ENCODE results near the gene YDJC.
"Not testable (repeated sequence)": the region's sequence is repeated elsewhere in the genome, so short reads cannot be mapped to it uniquely, and the experiment has no call there.

Gene YDJC

GRCh38 chr22:21589396-21589795 is 40.4 kb downstream of the YDJC start:
- no peak for TF ChIP-seq CTCF (conservative IDR thresholded peaks at IDR 0.05; ENCODE audit: low read depth, low read length)
- H3K4me3 ChIP-seq (ENCODE audit: low read length), result no peak overlapping the region
- DNase-seq (ENCODE audit: low read depth), result no peak

GRCh38 chr22:21587803-21588611 is 41.8 kb downstream of the YDJC start:
- TF ChIP-seq CTCF (conservative IDR thresholded peaks at IDR 0.05; ENCODE audit: low read depth, low read length), result no peak
- no peak for DNase-seq (ENCODE audit: low read depth)
- no peak overlapping the region for H3K4me3 ChIP-seq (ENCODE audit: low read length)

GRCh38 chr22:21585389-21585788 is 44.4 kb downstream of the YDJC start:
- no peak for TF ChIP-seq CTCF (conservative IDR thresholded peaks at IDR 0.05; ENCODE audit: low read depth, low read length)
- H3K4me3 ChIP-seq (ENCODE audit: low read length), result no peak overlapping the region
- DNase-seq (ENCODE audit: low read depth), result no peak

- no peak for DNase-seq (ENCODE audit: low read depth)
- TF ChIP-seq CTCF (conservative IDR thresholded peaks at IDR 0.05; ENCODE audit: low read depth, low read length), result no peak
Observed at GRCh38 chr22:21582801-21583740, 46.8 kb downstream of the YDJC start.

GRCh38 chr22:21581009-21581713 is 48.7 kb downstream of the YDJC start:
- DNase-seq (ENCODE audit: low read depth); H3K4me3 ChIP-seq (ENCODE audit: low read length): not testable (repeated sequence)

More at GRCh38 chr22:21582801-21583740, 46.8 kb downstream of the YDJC start:
- no peak overlapping the region for H3K4me3 ChIP-seq (ENCODE audit: low read length)

GRCh38 chr22:21580623-21581007 is 49.2 kb downstream of the YDJC start:
- H3K4me3 ChIP-seq (ENCODE audit: low read length); DNase-seq (ENCODE audit: low read depth): not testable (repeated sequence)

DNA sequence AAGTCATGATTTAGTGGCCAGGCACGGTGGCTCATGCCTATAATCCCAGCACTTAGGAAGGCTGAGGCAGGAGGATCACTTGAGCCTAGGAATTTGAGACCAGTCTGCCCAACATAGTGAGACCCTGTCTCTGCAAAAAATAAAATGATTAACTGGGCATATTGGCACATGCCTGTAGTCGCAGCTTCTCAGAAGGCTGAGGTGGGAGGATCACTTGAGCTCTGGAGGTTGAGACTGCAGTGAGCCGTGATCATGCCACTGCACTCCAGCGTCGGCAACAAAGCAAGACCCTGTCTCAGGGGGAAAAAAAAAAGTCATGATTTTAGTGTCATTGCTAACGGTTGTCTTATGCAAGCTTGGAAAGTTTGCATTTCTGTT is 50.4 kb downstream of the YDJC start:
- no peak for DNase-seq (ENCODE audit: low read depth)
- no peak for TF ChIP-seq CTCF (conservative IDR thresholded peaks at IDR 0.05; ENCODE audit: low read depth, low read length)
- no peak overlapping the region for H3K4me3 ChIP-seq (ENCODE audit: low read length)

Data from retinal pigment epithelial cell (primary cell).